ENCODE data around the gene UBE2G1.
A peak's percentile ranks its signal among the peaks of the same experiment; 100 is the strongest.

The UBE2G1 gene, protein sequence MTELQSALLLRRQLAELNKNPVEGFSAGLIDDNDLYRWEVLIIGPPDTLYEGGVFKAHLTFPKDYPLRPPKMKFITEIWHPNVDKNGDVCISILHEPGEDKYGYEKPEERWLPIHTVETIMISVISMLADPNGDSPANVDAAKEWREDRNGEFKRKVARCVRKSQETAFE

DNA sequence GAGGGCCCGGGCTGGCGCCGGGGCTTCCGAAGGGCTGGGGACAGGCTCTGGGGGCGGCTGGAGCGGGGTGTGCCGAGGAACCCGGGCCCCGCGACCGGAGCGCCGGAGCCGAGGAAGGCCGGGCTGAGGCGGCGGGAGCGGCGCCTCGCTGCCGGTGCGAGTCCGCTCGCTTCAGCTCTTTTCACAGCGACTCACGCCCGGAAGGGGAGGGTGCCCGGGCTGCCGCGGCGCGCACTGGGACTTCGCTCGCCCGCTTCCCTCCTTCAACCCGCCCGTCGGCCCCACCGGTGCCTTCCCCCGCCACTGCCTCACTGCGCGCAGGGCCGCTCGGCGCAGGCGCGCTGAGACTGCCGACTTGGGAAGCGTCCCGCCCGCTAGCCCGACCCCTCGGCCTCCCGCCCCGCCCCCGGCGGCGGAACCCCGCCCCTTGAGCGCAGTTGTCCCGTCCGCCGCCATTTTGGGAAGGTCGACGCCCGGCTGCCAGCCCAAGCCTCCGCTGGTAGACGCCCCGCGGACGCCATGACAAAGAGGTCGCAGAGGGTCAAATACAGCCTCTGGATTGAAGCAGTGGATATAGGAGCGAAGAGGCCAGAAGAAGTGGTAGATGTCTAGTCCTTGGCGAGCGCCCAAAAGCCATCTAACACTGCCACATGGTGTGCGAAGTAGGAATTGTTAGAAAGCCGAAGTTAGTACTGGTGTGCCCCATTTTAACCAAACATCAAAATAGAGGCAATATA is at the start of gene UBE2G1:
Gene UBE2G1, minus strand, starts transcription at position 349 of the 737 bp plus-strand sequence. CDS start 359 bp downstream, outside the sequence.
- intact Hi-C loops (cut with DNase I) = loop anchor here (2.0 to 5.0 kb wide), 5 partner anchors 46 to 224 kb away; partner anchors contain the start of genes ANKFY1, CYB5D2 and ZZEF1

DNA sequence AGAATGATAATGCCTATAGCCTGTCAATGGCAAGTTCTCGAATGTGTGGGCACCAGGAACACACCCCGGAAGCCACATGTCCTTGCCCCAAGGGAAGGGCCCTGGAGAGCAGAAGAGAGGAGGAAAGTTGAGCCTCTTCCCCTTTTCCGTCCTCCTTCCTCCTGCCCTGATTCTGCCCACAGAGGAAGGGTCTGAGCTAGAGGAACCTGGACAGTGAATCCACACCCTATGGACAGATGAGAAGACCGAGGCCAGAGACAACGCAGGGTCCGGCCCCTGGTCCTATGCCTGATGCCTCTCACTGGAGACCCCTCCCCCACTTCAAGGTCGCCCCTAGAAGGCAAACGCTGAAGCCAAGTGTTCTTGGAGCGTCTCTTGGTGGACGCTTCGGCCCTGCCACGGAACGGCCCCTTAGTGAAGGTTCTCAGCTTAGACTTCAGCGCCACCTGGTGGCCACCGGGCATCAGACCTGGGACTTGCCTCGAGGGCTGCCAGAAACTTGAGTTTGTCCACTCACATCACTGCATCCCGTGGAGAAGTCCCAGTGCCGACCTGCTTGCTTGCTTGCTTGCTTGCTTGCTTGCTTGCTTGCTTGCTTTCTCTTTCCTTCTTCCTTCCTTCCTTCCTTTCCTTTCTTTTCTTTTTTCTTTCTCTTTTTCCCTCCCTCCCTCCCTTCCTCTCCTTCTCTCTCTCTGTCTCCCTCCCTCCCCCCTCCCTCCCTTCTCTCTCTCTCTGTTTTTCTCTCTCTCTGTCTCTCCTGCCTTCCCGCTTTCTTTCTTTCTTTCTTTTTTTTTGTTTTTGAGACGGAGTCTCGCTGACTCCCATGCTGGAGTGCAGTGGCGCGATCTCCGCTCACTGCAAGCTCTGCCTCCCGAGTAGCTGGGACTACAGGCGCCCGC is 46.7 kb upstream of the UBE2G1 start:
- peak; percentile 83 to 98 (median 94) for DNase-seq
- intact Hi-C loops (cut with DNase I) = loop anchor here (1.0 to 10.0 kb wide), 4 partner anchors 46 to 213 kb away; partner anchors contain the start of gene UBE2G1

More for the DNA sequence above, at the start of gene UBE2G1:
- DNase-seq = peak; percentile 95 to 100 (median 97)

DNA sequence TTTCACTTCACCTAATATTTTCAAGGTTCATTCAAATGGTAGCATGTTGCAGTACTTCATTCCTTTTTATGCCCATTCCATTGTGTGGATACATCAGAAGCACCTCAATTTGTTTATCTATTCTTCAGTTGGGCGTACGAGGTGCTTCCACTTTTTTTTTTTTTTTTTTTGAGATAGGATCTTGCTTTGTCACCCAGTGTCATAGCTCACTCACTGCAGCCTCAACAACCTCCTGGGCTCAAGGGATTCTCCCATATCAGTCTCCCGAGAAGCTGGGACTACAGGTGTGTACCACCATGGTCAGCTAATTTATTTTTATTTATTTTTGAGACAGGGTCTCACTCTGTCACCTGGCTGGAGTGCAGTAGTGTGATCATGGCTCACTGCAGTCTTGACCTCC is 44.7 kb upstream of the UBE2G1 start:
- no peak for DNase-seq
- intact Hi-C loops (cut with DNase I) = loop anchor here (10.0 kb wide), 1 partner anchor 106 kb away; no protein-coding TSS in a partner anchor

DNA sequence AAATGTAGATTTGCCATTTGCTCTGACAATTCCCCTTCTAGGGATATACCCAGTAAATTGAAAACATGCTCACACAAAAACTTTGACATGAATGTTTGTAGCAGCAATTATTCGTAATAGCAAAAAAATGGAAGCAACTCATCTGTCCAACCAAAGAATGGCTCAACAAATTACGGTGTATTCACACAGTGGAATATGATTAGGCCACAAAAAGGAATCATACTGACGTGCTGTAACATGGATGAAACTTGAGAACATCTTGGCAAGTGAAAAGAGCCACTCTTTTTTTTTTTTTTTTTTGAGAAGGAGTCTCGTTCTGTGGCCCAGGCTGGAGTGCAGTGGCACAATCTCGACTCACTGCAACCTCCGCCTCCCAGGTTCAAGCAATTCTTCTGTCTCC is 43.2 kb upstream of the UBE2G1 start:
- DNase-seq = no peak
- intact Hi-C loops (cut with DNase I) = loop anchor here (10.0 kb wide), 1 partner anchor 105 kb away; no protein-coding TSS in a partner anchor

DNA sequence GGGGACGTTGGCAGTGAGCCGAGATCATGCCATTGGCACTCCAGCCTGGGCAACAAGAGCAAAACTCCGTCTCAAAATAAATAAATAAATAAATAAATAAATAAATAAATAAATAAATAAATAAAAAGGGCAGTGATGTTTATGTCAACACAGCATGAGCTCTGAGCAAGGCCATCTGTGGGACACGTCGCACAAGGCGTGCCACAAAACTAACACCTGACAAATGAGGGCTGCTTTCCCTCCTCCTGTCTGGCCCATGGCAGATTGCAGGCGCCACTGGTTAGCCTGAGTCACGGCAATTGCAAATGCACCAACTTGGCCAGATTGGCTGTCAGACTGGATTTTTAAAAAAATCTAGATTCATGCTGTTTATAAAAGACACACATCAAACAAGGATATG is 41.4 kb upstream of the UBE2G1 start:
- intact Hi-C loops (cut with DNase I) = no loop called here

DNA sequence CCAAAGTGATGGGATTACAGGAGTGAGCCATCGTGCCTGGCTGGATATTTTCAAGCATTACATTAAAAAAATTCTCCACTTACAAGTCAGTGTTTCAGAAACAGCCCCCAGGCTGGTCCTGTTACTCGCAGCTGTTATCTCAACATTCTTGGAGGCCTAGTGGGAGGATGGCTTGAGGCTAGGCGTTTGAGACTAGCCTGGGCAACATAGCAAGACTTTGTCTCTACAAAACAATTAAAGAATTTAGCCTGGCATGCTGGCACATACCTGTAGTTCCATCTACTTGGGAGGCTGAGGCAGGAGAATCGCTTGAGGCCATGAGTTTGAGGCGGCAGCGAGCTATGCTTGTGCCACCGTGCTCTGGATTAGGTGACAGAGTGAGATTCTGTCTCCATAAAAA is 40.7 kb upstream of the UBE2G1 start:
- intact Hi-C loops (cut with DNase I) = no loop called here
- DNase-seq = no peak

More for the DNA sequence above, 41.4 kb upstream of the UBE2G1 start:
- DNase-seq = no peak

DNA sequence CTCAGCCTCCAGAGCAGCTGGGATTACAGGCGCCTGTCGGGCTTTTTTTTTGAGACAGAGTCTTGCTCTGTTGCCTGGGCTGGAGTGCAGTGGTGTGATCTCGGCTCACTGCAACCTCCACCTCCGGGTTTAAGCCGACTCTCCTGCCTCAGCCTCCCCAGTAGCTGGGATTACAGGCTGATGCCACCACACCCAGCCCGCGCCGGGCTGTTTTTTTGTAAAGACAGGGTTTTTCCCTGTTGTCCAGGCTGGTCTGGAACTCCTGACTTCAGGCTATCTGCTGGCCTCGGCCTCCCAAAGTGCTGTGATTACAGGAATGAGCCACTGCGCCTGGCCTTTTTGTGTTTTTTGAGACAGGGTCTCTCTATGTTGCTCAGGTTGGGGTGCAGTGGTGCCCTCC is 39.9 kb upstream of the UBE2G1 start:
- DNase-seq = peak in 1 of 10 donors; percentile 24
- intact Hi-C loops (cut with DNase I) = no loop called here

DNA sequence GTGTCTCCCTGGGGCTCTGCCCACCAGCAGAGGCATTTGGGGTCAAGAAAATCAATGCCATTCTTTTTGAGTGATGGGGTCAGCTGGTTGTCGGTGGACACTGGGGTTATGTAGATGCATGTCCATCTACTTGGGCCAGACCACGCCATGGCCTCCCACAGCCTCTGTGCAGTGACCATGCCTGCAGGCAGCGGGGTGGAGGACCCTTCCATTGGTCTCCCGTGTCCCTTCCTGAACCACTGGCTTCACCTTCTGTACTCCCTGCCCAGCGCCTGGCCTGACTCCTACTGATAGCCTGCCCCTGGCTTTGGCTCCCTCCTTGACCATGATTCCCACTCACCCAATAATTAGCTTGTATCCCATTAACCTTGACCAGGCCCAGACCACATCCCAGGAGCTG is 39.2 kb upstream of the UBE2G1 start:
- DNase-seq = peak in 1 of 10 donors; percentile 16
- intact Hi-C loops (cut with DNase I) = no loop called here

DNA sequence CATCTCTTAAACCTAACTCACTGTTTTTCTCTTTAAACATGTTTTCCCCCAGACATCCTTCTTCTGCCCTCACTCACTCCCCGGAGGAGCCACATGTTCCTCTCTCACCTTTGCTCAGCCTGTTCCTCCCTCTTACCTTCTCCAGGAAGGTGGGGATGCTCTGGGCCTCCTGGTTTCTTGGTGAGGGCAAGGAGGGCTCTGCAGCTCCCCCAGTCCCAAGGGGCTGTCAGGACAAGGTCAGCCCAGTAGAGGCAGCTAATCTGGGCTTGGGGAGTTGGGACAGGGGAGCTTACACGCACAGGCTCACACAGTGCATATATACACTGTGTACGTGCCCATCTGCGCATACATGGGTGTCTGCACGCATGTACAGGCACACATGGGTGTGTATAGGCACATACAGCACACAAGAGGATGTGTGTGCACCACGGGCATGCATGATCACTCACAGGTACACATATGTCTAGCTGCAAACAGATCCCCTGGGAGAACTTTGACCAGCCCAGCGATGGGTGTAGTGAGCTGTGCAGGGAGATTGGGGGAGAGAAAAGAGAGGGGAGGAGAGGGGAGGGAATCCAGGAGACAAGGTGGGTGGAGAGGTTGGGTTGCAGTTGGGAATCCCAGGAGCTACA is 38.7 kb upstream of the UBE2G1 start:
- intact Hi-C loops (cut with DNase I) = no loop called here
- DNase-seq = no peak

DNA sequence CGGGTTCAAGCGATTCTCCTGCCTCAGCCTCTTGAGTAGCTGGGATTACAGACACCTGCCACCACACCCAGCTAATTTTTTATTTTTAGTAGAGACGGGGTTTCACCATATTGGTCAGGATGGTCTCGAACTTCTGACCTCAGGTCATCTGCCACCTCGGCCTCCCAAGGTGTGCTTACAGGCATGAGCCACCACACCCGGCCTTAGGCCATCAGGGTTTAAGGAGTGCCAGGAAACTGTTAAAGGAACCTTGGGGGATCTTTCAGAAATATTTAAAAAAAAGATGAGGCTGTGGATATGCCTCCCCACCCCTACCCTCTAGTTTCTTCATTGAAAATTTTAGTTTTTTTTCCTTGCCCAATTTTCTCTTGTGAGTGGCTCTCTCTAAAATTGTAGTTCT is 31.4 kb upstream of the UBE2G1 start:
- intact Hi-C loops (cut with DNase I) = no loop called here
- peak in 1 of 10 donors; percentile 33 for DNase-seq

DNA sequence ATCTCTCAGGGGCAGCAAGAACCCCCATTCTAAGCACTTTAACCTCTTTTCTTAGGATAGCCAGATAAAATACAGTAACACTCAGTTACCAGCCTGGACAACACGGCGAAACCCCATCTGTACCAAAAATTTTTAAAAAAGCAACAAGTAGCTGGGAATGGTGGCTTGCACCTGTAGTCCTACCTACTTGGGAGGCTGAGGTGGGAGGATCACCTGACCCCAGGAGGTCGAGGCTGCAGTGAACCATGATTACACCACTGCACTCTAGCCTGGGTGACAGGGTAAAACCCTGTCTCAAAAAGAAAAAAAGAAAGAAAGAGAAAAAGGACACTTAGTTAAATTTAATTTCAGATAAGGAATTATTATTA is 28.6 kb upstream of the UBE2G1 start:
- intact Hi-C loops (cut with DNase I) = no loop called here
- DNase-seq = no peak

DNA sequence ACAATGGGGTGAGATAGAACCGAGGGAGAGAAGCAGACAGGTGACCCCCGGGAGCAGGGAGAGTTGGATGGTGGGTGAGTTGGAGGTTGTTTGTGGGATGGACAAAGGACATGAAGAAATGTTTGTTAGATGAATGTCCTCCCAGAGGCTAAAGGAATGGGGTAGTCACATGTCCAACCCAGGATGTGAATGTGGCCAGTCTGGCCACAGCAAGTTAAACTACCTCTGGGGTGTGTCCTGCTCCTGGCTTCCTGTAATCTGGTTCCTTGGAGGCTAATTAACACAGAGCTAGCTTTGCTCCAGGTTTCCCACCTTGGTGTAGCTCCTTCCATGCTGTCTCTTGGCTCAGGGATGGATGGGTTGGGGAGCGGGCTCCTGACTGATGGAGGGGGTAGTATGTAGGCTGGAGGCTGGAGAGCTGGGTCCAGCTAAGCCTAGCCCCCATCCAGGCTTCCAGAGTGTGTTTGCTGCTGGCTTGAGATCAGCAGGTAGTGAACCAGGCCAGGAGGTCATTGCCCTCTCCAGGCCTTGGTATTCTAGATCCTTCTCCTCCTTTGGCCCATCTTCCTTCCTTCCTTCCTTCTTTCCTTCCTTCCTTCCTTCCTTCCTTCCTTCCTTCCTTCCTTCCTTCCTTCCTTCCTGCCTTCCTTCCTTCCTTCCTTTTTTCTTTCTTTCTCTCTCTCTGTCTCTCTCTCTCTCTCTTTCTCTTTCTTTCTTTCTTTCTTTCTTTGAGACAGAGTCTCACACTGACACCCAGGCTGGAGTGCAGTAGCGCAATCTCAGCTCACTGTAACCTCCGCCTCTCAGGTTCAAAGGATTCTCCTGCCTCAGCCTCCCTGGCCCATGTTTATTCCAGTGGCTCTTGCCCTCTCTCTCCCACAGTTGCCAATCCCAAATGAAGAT is 28.0 kb upstream of the UBE2G1 start:
- DNase-seq = no peak

DNA sequence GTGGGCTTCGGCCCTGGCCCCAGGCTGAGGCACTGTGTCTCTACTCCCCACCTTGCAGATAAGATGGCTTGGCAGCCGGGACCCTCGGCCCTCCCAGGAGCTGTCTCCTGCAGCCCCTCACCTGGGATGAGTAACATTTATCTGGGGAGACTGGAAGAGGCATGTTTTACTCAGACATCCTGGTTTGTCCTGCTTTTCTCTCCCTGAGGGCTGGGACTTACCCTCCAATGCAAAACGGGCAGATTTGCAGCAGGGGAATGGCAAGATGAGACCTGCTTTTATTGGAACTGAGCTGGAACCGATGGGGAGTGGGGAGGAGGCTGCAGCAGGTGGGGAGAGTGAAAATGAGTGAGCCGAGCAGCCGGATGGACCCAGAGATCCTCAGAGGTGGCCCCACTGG is 27.3 kb upstream of the UBE2G1 start:
- DNase-seq = no peak
- intact Hi-C loops (cut with DNase I) = no loop called here

More for the DNA sequence above, 28.0 kb upstream of the UBE2G1 start:
- intact Hi-C loops (cut with DNase I) = no loop called here

DNA sequence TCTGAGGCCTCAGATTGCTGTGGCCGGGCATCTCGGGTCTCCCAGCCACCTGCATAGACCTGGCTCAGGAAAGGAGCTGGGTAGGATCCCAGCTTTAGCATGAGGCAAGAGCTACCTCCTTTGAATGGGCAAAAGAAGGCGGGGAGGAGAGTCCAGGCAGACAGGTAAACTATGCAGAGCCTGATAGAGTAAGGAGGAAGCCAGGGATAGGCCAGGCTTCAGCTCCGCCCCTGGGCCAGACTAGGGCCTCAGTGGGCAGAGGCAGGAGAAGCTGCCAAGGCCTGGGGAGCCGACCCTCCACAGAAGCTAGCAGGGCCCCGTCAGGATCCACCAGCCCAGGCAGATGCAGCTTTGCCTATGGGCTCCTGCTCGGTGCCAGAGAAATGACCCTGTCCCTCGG is 22.6 kb upstream of the UBE2G1 start:
- DNase-seq = no peak

DNA sequence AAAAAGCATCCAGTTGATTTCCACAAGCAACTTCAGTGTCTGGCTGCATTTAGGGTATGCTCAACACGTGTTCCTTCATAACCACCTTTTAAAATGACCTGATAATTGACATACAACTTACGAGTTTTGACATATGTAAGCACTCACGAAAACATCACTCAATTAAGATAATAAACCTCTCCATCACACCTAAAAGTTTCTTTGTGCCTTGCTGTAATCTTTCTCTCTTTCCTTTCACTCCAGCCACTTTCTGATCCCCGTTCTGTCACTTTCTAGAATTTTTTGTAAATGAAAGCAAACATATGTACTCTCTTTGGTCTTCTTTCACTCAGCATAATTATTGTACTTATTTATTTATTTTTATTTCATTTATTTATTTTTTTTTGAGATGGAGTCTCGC is 20.7 kb upstream of the UBE2G1 start:
- DNase-seq = no peak
- intact Hi-C loops (cut with DNase I) = no loop called here

More for the DNA sequence above, 22.6 kb upstream of the UBE2G1 start:
- intact Hi-C loops (cut with DNase I) = no loop called here

DNA sequence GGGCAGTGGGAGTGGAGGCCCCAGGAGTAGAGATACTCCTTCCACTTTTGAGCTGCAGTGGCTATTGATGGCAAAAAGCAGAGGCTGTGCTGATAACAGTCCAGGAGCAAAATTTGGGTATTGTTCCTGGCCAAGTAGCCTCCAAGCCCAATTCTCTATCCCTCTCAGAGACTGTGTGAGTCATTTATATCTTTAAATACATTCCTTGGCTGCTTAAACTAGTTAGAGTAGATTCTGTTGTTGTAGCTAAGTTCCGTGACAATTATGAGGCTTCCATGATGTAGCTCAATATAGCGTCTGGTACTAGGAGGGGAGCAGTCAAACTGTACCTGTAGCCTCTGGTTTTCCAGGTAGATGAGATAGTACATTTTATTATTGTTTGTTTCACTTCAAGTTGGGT is 19.9 kb upstream of the UBE2G1 start:
- intact Hi-C loops (cut with DNase I) = no loop called here
- DNase-seq = no peak

DNA sequence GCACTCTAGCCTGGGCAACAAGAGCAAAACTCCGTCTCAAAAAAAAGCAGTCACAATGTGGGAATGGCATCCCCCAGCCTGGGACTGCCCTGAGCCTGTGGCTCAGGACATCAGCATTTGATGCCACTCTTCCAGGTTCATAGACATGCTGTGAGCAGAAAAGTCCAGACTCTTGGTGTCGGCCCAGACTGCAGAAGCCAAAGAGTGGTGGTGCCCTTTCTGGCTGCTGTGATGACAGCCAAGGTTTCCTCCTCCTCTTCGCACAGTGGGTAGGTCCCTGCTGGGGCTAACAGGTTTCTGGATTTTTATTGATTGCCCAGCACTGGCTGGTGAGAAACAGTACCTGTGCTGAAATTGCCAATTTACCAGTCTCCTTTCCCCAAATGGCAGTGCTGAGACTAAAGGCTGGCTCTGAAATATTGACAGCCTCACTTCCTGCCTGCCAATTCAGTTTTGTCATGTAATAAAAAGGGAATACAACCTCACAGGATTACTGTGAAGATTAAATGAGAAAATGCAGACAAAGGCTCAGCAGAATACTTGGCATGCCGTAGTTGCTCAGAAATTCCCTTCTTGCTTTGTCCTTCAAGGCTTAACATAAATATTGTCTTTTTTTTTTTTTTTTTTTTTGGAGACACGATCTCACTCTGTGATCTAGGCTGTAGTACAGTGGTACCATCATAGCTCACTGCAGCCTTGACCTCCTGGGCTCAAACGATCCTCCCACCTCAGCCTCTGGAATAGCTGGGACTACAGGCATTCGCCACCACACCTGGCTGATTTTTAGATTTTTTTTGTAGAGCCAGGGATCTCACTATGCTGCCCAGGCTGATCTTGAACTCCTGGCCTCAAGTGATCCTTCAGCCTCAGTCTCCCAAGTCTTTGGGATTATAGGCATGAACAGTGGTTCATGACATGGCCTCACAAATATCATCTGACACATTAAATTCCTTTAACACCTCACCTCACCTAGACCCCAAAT is 15.5 kb upstream of the UBE2G1 start:
- intact Hi-C loops (cut with DNase I) = no loop called here
- peak in 2 of 10 donors; percentile 9 to 22 for DNase-seq

DNA sequence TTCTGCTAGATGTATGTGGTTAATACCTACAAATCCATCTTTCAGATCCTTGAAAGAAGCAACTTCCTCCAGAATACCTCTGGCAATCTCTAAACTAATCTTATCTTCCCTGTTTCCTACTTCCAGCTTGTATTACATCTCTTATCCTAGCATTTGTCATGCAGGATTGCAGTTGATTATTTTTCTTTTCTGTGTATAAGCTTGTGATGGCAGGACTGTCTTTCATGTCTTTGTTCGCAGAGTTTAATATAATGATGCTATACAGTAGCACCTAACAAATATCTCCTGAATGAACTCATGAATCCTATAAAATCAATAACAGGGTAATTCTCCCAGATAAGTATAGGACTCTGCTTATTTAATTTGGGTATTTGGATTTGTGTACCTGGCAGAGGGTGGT is 12.2 kb upstream of the UBE2G1 start:
- intact Hi-C loops (cut with DNase I) = no loop called here
- no peak for DNase-seq

Measured in posterior cingulate gyrus (tissue), 11 donors.